ENCODE data around the gene MBD5.

DNA sequence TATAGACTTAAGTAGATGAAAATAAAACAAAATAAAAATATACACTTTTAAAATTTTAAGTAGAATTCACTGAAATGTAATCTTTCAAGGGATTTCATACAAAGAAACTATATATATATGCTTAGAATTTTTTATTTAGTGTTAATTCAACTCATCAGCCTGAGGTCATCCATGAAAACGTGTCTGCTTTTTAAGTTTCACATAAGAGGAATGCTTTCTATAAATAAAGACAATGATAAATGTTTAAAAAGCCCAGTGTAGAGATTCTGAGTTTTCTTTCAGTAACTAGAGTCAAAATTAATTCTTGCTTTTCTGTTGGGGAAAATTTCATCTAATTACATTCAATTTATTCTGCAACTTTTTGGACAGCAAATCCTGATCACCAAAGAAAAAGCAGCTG is 213.3 kb downstream of the MBD5 start:
- TF ChIP-seq POLR2A (IDR thresholded peaks at IDR 0.05) (no peak), CTCF (IDR thresholded peaks at IDR 0.05) (no peak)
